PFSK-1 (cell line): ENCODE measurements around the gene NIPAL3.

Experiments
- POLR2AphosphoS5 ChIP-seq: IDR thresholded peaks from 2 replicates; pipeline ENCODE4 v1.6.1; 2012; ENCODE audit warnings: low read depth, mild to moderate bottlenecking, control low read depth, low read length, moderate library complexity
- REST ChIP-seq, 2 experiments: IDR thresholded peaks; 2 replicates each; pipeline versions ENCODE4 v1.6.1 to v1.8.0; 2011 to 2012; ENCODE audit warnings: low read depth in 2 of 2, low read length in 2 of 2, control low read depth in 1 of 2, inconsistent platforms in 1 of 2, mild to moderate bottlenecking in 1 of 2, moderate library complexity in 1 of 2; ENCODE audit not compliant: insufficient read depth in 1 of 2
- SIN3A ChIP-seq: IDR thresholded peaks from 2 replicates; pipeline ENCODE4 v1.6.1; 2012; ENCODE audit warnings: mild to moderate bottlenecking, low read length, moderate library complexity, borderline replicate concordance; ENCODE audit not compliant: insufficient read depth
- TAF1 ChIP-seq: IDR thresholded peaks from 2 replicates; pipeline ENCODE4 v1.6.1; 2012; ENCODE audit warnings: low read length, control low read depth, borderline replicate concordance; ENCODE audit not compliant: insufficient read depth

- no peak for TF ChIP-seq SIN3A
- TF ChIP-seq TAF1 = no peak
- no peak for TF ChIP-seq REST (IDR thresholded peaks at IDR 0.05; ENCODE audit: insufficient read depth in 1 of 2, low read depth in 2 of 2, low read length in 2 of 2)
- no peak for TF ChIP-seq POLR2AphosphoS5
Observed at GRCh38 chr1:24440436-24440835, 24.8 kb downstream of the NIPAL3 start.
